HCT116 (cell line): ENCODE results near the gene CACNA2D3. TPM values are rescaled to one million over a fixed set of nuclear protein-coding genes. Genes with fewer than 3 reads are reported as not detected.

Experiments used
- ATAC-seq: fragments of 200-7000 bp; cut with Tn5 transposase; 2 replicates; pipeline ENCODE4 v1.9.1; 2020; ENCODE audit warnings: mild to moderate bottlenecking, moderate library complexity
- BruUV-seq: library from RNA; stranded (reverse); fragments of 400-500 nt; replicated peaks from 2 replicates; lab custom pipeline; 2021; lab: Mats Ljungman, UMichigan
- CTCF ChIA-PET: fragments of 300-600 bp; sonication (Branson Sonifier 250); formaldehyde crosslinking; loops from one replicate; lab custom pipeline; 2021; ENCODE audit warnings: antibody characterized with exemption; lab: Charles Lee
- POLR2A ChIA-PET: fragments of 300-600, 350-600 bp; sonication (Branson Sonifier 250); formaldehyde crosslinking; loops from one replicate; lab custom pipeline; 2021; ENCODE audit warnings: antibody characterized with exemption; lab: Charles Lee
- RAD21 ChIA-PET, 2 experiments: fragments of 300-600 bp; sonication (Branson Sonifier 250); formaldehyde crosslinking; loops; one replicate each; lab custom pipeline; 2023; ENCODE audit warnings: low total read pairs in 2 of 2; ENCODE audit not compliant: uncharacterized antibody in 2 of 2, unreplicated experiment in 2 of 2, low non-redundant PET in 1 of 2; lab: Charles Lee
- DNase-seq: peaks from one replicate; pipeline ENCODE4 v3.0.0-alpha.2; 2010; ENCODE audit warnings: low read depth, low spot score
- H2AFZ ChIP-seq: fragments of 200-600 bp; shearing (Covaris generic), sonication (generic); 2 replicates; pipeline ENCODE4 v1.6.1; 2017; ENCODE audit warnings: low read depth, mixed run types, mixed read lengths, antibody characterized with exemption, low read length; ENCODE audit not compliant: poor library complexity, severe bottlenecking
- H3K27ac ChIP-seq: 2 replicates; pipeline ENCODE4 v1.5.1; 2012; ENCODE audit warnings: low read depth, low read length
- H3K27me3 ChIP-seq: fragments of 200-600 bp; sonication (generic); 2 replicates; pipeline ENCODE4 v1.6.1; 2016; ENCODE audit warnings: mixed run types, low read length, mixed read lengths; ENCODE audit not compliant: insufficient read depth
- H3K36me3 ChIP-seq, 2 experiments: fragments of 200-500 bp in 1 of 2; fragments of 200-600 bp in 1 of 2; sonication (Bioruptor generic) in 1 of 2; sonication (generic) in 1 of 2; 2 replicates each; pipeline versions ENCODE4 v1.5.1 to v1.6.1; 2014 to 2016; ENCODE audit warnings: low read length in 2 of 2, inconsistent platforms in 1 of 2, mixed read lengths in 1 of 2, mixed run types in 1 of 2; ENCODE audit not compliant: insufficient read depth in 2 of 2, control insufficient read depth in 1 of 2
- H3K4me1 ChIP-seq, 2 experiments: fragments of 200-600 bp in 1 of 2; sonication (generic) in 1 of 2; 2 replicates each; pipeline versions ENCODE4 v1.5.1 to v1.6.1; 2012 to 2017; ENCODE audit warnings: low read length in 2 of 2, inconsistent platforms in 1 of 2, mild to moderate bottlenecking in 1 of 2, mixed read lengths in 1 of 2, mixed run types in 1 of 2, moderate library complexity in 1 of 2; ENCODE audit not compliant: insufficient read depth in 2 of 2, control insufficient read depth in 1 of 2
- H3K4me2 ChIP-seq: fragments of 200-600 bp; sonication (generic); 2 replicates; pipeline ENCODE4 v1.6.1; 2017; ENCODE audit warnings: mixed run types, low read length, mixed read lengths
- H3K4me3 ChIP-seq, 2 experiments: fragments of 200-600 bp in 1 of 2; sonication (generic) in 1 of 2; replicated peaks in 1 of 2; 2 replicates each; pipeline ENCODE4 v1.5.1; 2011 to 2016; ENCODE audit warnings: low read length in 2 of 2, control low read depth in 1 of 2, low read depth in 1 of 2, mild to moderate bottlenecking in 1 of 2, mixed read lengths in 1 of 2, mixed run types in 1 of 2
- H3K79me2 ChIP-seq: fragments of 200-600 bp; sonication (generic); 2 replicates; pipeline ENCODE4 v1.6.1; 2017; ENCODE audit warnings: mild to moderate bottlenecking, mixed run types, low read length, moderate library complexity, mixed read lengths; ENCODE audit not compliant: insufficient read depth
- H3K9ac ChIP-seq: fragments of 200-600 bp; sonication (generic); 2 replicates; pipeline ENCODE4 v1.6.1; 2016; ENCODE audit warnings: low read length, mixed read lengths
- H3K9me2 ChIP-seq: fragments of 200-600 bp; sonication (generic), shearing (Covaris generic); 2 replicates; pipeline ENCODE4 v1.6.1; 2017; ENCODE audit warnings: mixed run types, mild to moderate bottlenecking, moderate library complexity; ENCODE audit not compliant: insufficient read depth
- H3K9me3 ChIP-seq, 2 experiments: fragments of 200-500 bp in 1 of 2; fragments of 200-600 bp in 1 of 2; sonication (Bioruptor generic) in 1 of 2; sonication (generic) in 1 of 2; 2 replicates each; pipeline ENCODE4 v1.6.1; 2014 to 2017; ENCODE audit warnings: low read length in 2 of 2, mixed read lengths in 2 of 2, inconsistent platforms in 1 of 2, low read depth in 1 of 2, mild to moderate bottlenecking in 1 of 2, mixed run types in 1 of 2, moderate library complexity in 1 of 2; ENCODE audit not compliant: control insufficient read depth in 1 of 2, insufficient read depth in 1 of 2
- H4K20me1 ChIP-seq: fragments of 200-600 bp; sonication (generic), shearing (Covaris generic); 2 replicates; pipeline ENCODE4 v1.6.1; 2017; ENCODE audit warnings: mixed run types, mild to moderate bottlenecking, moderate library complexity; ENCODE audit not compliant: insufficient read depth
- ATF3 ChIP-seq: IDR thresholded peaks from 2 replicates; pipeline ENCODE4 v1.6.1; 2012
- CBX3 ChIP-seq: IDR thresholded peaks from 2 replicates; pipeline ENCODE4 v1.6.1; 2012; ENCODE audit warnings: low read depth
- FOSL1 ChIP-seq: IDR thresholded peaks from 2 replicates; pipeline ENCODE4 v1.6.1; 2012; ENCODE audit warnings: low read depth
- SP1 ChIP-seq: IDR thresholded peaks from 2 replicates; pipeline ENCODE4 v1.6.1; 2012; ENCODE audit warnings: low read depth
- ZNF274 ChIP-seq: fragments of 200-500 bp; sonication (Bioruptor generic); IDR thresholded peaks from 2 replicates; pipeline ENCODE4 v1.6.1; 2014; ENCODE audit warnings: mild to moderate bottlenecking, low read depth, low read length, inconsistent platforms
- intact Hi-C: fragments of 100-400 bp; cut with micrococcal nuclease; formaldehyde crosslinking; loops from 2 replicates; pipeline ENCODE4 v1.10.0; 2022
- total RNA-seq: library from RNA; stranded (reverse); gene quantifications from one replicate; pipeline ENCODE4 v1.2.1, GENCODE V29; 2021; ENCODE audit not compliant: unreplicated experiment
- TF ChIP-seq, protein P1 (sequence below): IDR thresholded peaks from 2 replicates; pipeline ENCODE4 v1.6.1; 2012
- TF ChIP-seq, protein P2 (sequence below): IDR thresholded peaks from 2 replicates; pipeline ENCODE4 v1.6.1; 2012; ENCODE audit warnings: low read depth

CACNA2D3 gene
- total RNA-seq, 1 experiment from 2014 or later, result 0.20 TPM

DNA sequence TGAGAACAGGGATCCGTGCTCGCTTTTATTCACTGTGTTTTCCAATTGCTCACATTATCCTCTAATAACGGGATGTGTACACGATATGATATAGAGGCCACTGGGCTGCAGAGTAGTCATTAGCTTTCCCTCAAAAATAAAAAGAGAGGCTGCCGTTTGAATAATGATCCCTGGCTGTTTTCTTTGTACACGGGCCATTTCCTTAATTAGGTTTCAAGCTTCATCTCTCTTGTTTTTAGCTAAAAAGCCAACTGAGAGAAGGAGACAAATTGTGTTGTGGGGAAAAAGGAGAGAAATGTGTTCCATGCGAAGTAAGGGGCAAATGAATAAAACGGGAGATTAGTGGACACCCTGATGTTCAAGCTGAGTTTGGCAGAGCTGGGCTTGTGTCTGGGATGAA, 174.2 kb downstream of the CACNA2D3 start (continued):
- TF ChIP-seq, protein P1, sequence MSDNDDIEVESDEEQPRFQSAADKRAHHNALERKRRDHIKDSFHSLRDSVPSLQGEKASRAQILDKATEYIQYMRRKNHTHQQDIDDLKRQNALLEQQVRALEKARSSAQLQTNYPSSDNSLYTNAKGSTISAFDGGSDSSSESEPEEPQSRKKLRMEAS, result no peak
- no peak for TF ChIP-seq ZNF274
- no peak for TF ChIP-seq FOSL1
- no peak for TF ChIP-seq ATF3
- TF ChIP-seq, protein P2, sequence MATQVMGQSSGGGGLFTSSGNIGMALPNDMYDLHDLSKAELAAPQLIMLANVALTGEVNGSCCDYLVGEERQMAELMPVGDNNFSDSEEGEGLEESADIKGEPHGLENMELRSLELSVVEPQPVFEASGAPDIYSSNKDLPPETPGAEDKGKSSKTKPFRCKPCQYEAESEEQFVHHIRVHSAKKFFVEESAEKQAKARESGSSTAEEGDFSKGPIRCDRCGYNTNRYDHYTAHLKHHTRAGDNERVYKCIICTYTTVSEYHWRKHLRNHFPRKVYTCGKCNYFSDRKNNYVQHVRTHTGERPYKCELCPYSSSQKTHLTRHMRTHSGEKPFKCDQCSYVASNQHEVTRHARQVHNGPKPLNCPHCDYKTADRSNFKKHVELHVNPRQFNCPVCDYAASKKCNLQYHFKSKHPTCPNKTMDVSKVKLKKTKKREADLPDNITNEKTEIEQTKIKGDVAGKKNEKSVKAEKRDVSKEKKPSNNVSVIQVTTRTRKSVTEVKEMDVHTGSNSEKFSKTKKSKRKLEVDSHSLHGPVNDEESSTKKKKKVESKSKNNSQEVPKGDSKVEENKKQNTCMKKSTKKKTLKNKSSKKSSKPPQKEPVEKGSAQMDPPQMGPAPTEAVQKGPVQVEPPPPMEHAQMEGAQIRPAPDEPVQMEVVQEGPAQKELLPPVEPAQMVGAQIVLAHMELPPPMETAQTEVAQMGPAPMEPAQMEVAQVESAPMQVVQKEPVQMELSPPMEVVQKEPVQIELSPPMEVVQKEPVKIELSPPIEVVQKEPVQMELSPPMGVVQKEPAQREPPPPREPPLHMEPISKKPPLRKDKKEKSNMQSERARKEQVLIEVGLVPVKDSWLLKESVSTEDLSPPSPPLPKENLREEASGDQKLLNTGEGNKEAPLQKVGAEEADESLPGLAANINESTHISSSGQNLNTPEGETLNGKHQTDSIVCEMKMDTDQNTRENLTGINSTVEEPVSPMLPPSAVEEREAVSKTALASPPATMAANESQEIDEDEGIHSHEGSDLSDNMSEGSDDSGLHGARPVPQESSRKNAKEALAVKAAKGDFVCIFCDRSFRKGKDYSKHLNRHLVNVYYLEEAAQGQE, result no peak
- no peak for TF ChIP-seq SP1

DNA sequence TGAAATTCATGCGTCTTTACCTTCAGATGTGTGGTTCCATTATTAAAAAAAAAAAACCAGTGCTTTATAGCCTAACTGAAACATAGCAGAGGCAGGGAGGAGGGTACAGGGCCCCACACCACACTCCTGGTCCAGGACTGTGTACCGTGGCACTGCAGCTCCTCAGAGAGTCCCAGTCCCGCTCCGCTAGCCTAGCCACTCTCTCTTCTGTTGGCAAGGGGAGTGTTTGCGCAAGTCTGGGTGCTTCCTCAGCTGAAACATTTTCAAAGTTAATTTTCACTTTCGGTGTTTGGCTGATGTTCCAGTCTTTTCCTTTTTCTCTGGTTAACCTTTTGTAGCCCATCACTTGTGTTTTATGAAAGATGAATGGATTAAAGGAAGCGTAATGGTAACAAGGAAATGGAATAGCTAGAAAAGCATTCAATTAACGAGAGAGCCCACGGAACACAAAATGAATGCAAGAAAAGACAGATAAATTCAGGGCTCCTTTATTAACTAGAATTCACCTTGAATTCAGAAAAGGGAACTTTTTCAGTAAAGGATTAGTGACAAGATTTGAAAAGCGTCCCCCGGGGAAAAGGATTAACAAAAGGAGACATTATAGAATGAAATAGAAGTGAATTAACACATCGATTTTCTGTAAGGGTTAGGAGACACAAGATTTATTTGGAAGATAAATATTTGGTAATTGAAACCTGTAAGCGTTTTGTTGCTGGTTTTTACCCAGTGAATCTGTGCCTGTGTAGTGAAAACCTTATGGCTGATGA, 177.0 kb downstream of the CACNA2D3 start:
- DNase-seq (no peak), ATAC-seq (no peak)
- Histone ChIP-seq H3K27me3 (peaks cover 57% of the 10 kb centered on the region), H3K4me3 (no peak overlapping the region), H3K9ac (no peak overlapping the region), H3K79me2 (no peaks in the 10 kb centered on the region), H3K9me2 (no peaks in the 10 kb centered on the region), H3K4me1 (no peaks in the 10 kb centered on the region), H3K4me2 (no peak overlapping the region), H3K36me3 (no peaks in the 10 kb centered on the region), H4K20me1 (no peaks in the 10 kb centered on the region), H3K9me3 (no peaks in the 10 kb centered on the region), H2AFZ (no peak overlapping the region), H3K27ac (no peak overlapping the region)
- RAD21 ChIA-PET, result no interaction called here
- TF ChIP-seq CBX3, result no peak
- CTCF ChIA-PET, result interaction anchor here (1.1 kb wide), 1 partner anchor 360 kb away, joined by 3 read pairs; no protein-coding TSS in a partner anchor
- POLR2A ChIA-PET, result no interaction called here
- intact Hi-C loops, result no loop called here
- no TSS peak for BruUV-seq
